ENCODE results near the gene CAMSAP1.
"Not testable (repeated sequence)": the region's sequence is repeated elsewhere in the genome, so short reads cannot be mapped to it uniquely, and the experiment has no call there.

The CAMSAP1 gene

GRCh38 chr9:135919318-135919890, 12.1 kb upstream of the CAMSAP1 start:
- Histone ChIP-seq H3K4me2 (no peak overlapping the region), H3K9ac (no peak overlapping the region), H4K20me1 (peaks cover 0 to 37% (median 14%) of the 10 kb centered on the region in 11 experiments; a peak in 15 of 22 replicates), H3K27ac (no peak overlapping the region), H3K36me3 (peaks cover 22 to 50% (median 36%) of the 10 kb centered on the region in 11 experiments), H3K9me3 (replicated peaks in 1 of 11) (peaks cover 14 to 44% (median 23%) of the 10 kb centered on the region in 11 experiments), H3K4me3 (no peak overlapping the region), H3K4me1 (peaks cover 17 to 45% (median 22%) of the 10 kb centered on the region in 10 experiments), H3K27me3 (no peaks in the 10 kb centered on the region)
- TF ChIP-seq Cebpa-rat (IDR thresholded peaks at IDR 0.05) = no peak

- Histone ChIP-seq H3K4me2 (peak overlapping the region in 4 of 11 experiments; percentile 36 to 58 (median 46); a peak in 5 of 22 replicates), H3K36me3 (peaks cover 36 to 61% (median 56%) of the 10 kb centered on the region in 11 experiments), H3K4me1 (peaks cover 25 to 48% (median 30%) of the 10 kb centered on the region in 10 experiments), H3K4me3 (0 out of 20 replicates have a peak overlapping the region, but pooled peaks of 1 of the 10 experiments have one; percentile 11), H4K20me1 (peaks cover 0 to 33% (median 11%) of the 10 kb centered on the region in 11 experiments; a peak in 16 of 22 replicates), H3K9me3 (replicated peaks in 1 of 11) (peaks cover 14 to 57% (median 38%) of the 10 kb centered on the region in 11 experiments)
- H3K9ac ChIP-seq, H3K27ac ChIP-seq, H3K27me3 ChIP-seq: not testable (repeated sequence)
Measured at GRCh38 chr9:135916227-135916626, 8.9 kb upstream of the CAMSAP1 start.

GRCh38 chr9:135914921-135915320, 7.6 kb upstream of the CAMSAP1 start:
- Histone ChIP-seq H3K9ac (no peak overlapping the region), H3K27me3 (no peaks in the 10 kb centered on the region), H3K4me1 (peaks cover 31 to 50% (median 38%) of the 10 kb centered on the region in 10 experiments), H3K36me3 (peaks cover 45 to 74% (median 65%) of the 10 kb centered on the region in 11 experiments), H3K4me3 (no peak overlapping the region), H3K4me2 (no peak overlapping the region), H3K9me3 (replicated peaks in 1 of 11) (peaks cover 14 to 57% (median 38%) of the 10 kb centered on the region in 11 experiments), H3K27ac (no peak overlapping the region), H4K20me1 (peaks cover 0 to 27% (median 9%) of the 10 kb centered on the region in 11 experiments; a peak in 11 of 22 replicates)
- no peak for TF ChIP-seq Cebpa-rat (IDR thresholded peaks at IDR 0.05)

- H3K27me3 ChIP-seq = not testable (repeated sequence)
- H3K36me3 ChIP-seq = peaks cover 41 to 66% (median 58%) of the 10 kb centered on the region in 11 experiments
Measured at GRCh38 chr9:135911233-135911632, 3.9 kb upstream of the CAMSAP1 start.

GRCh38 chr9:135910757-135911156, 3.4 kb upstream of the CAMSAP1 start:
- no peaks in the 10 kb centered on the region for H3K27me3 ChIP-seq
- H3K4me3 ChIP-seq = no peak overlapping the region
- peaks cover 9 to 34% (median 17%) of the 10 kb centered on the region in 11 experiments; a peak in 20 of 22 replicates for H4K20me1 ChIP-seq
- no peak overlapping the region for H3K27ac ChIP-seq
- peaks cover 39 to 52% (median 48%) of the 10 kb centered on the region in 10 experiments for H3K4me1 ChIP-seq
- no peak overlapping the region for H3K9ac ChIP-seq
- TF ChIP-seq Cebpa-rat (IDR thresholded peaks at IDR 0.05) = no peak
- H3K9me3 ChIP-seq (replicated peaks in 1 of 11) = peaks cover 9 to 30% (median 28%) of the 10 kb centered on the region in 11 experiments
- peaks cover 37 to 61% (median 53%) of the 10 kb centered on the region in 11 experiments for H3K36me3 ChIP-seq
- peak overlapping the region in 6 of 11 experiments; percentile 8 to 100 (median 97); a peak in 11 of 22 replicates for H3K4me2 ChIP-seq

More at GRCh38 chr9:135911233-135911632, 3.9 kb upstream of the CAMSAP1 start:
- H3K4me1 ChIP-seq = peaks cover 35 to 49% (median 44%) of the 10 kb centered on the region in 10 experiments
- H3K9me3 ChIP-seq (replicated peaks in 1 of 11) = peaks cover 14 to 34% (median 32%) of the 10 kb centered on the region in 11 experiments
- peaks cover 4 to 29% (median 13%) of the 10 kb centered on the region in 11 experiments; a peak in 19 of 22 replicates for H4K20me1 ChIP-seq
- H3K4me2 ChIP-seq = peak overlapping the region in 5 of 11 experiments; percentile 8 to 100 (median 93); a peak in 7 of 22 replicates
- not testable (repeated sequence) for H3K4me3 ChIP-seq, H3K9ac ChIP-seq, H3K27ac ChIP-seq

- Histone ChIP-seq H3K36me3 (peaks cover 31 to 56% (median 47%) of the 10 kb centered on the region in 11 experiments), H3K4me2 (peak overlapping the region; percentile 93 to 100 (median 97))
Measured at GRCh38 chr9:135910216-135910615, 2.9 kb upstream of the CAMSAP1 start.

GRCh38 chr9:135909371-135909770, 2.0 kb upstream of the CAMSAP1 start:
- Histone ChIP-seq H3K4me1 (peaks cover 53 to 66% (median 61%) of the 10 kb centered on the region in 10 experiments), H4K20me1 (peaks cover 22 to 48% (median 29%) of the 10 kb centered on the region in 11 experiments), H3K4me3 (peak overlapping the region in 7 of 10 experiments; percentile 69 to 89 (median 84); a peak in 12 of 20 replicates), H3K4me2 (peak overlapping the region; percentile 93 to 100 (median 97)), H3K9ac (peak overlapping the region; percentile 12 to 90 (median 83); a peak in 14 of 22 replicates), H3K27me3 (no peaks in the 10 kb centered on the region), H3K36me3 (peaks cover 23 to 54% (median 41%) of the 10 kb centered on the region in 11 experiments), H3K27ac (peak overlapping the region in 5 of 11 experiments; percentile 0 to 77 (median 21); a peak in 5 of 22 replicates), H3K9me3 (replicated peaks in 1 of 11) (peaks cover 0 to 16% (median 14%) of the 10 kb centered on the region in 11 experiments; a peak in 19 of 22 replicates)
- no peak for TF ChIP-seq Cebpa-rat (IDR thresholded peaks at IDR 0.05)

More at GRCh38 chr9:135910216-135910615, 2.9 kb upstream of the CAMSAP1 start:
- Histone ChIP-seq H4K20me1 (peaks cover 14 to 39% (median 23%) of the 10 kb centered on the region in 11 experiments), H3K9ac (peak overlapping the region in 2 of 11 experiments; percentile 82 to 90; a peak in 2 of 22 replicates), H3K9me3 (replicated peaks in 1 of 11) (peaks cover 3 to 24% (median 22%) of the 10 kb centered on the region in 11 experiments; a peak in 21 of 22 replicates), H3K27me3 (no peaks in the 10 kb centered on the region), H3K4me1 (peaks cover 45 to 58% (median 53%) of the 10 kb centered on the region in 10 experiments), H3K27ac (peak overlapping the region in 1 of 11 experiments; percentile 77; a peak in 1 of 22 replicates), H3K4me3 (peak overlapping the region in 3 of 10 experiments; percentile 69 to 89 (median 89); a peak in 3 of 20 replicates)
- TF ChIP-seq Cebpa-rat (IDR thresholded peaks at IDR 0.05) = no peak

- peaks cover 0 to 10% (median 8%) of the 10 kb centered on the region in 11 experiments; a peak in 18 of 22 replicates for H3K9me3 ChIP-seq (replicated peaks in 1 of 11)
- no peak for TF ChIP-seq Cebpa-rat (IDR thresholded peaks at IDR 0.05)
- H4K20me1 ChIP-seq = peaks cover 28 to 54% (median 35%) of the 10 kb centered on the region in 11 experiments
- peak overlapping the region; percentile 69 to 89 (median 82); a peak in 19 of 20 replicates for H3K4me3 ChIP-seq
- peak overlapping the region; percentile 93 to 100 (median 97) for H3K4me2 ChIP-seq
- no peaks in the 10 kb centered on the region for H3K27me3 ChIP-seq
- peaks cover 20 to 54% (median 40%) of the 10 kb centered on the region in 11 experiments for H3K36me3 ChIP-seq
- H3K27ac ChIP-seq = peak overlapping the region in 6 of 11 experiments; percentile 0 to 82 (median 78); a peak in 6 of 22 replicates
- peaks cover 59 to 72% (median 67%) of the 10 kb centered on the region in 10 experiments for H3K4me1 ChIP-seq
- H3K9ac ChIP-seq = peak overlapping the region; percentile 78 to 90 (median 85); a peak in 17 of 22 replicates
Measured at GRCh38 chr9:135908754-135909204, 1.4 kb upstream of the CAMSAP1 start.
